C4-2B (cell line): Measurements from ENCODE around the gene NAGS.

Experiments used
- CTCF ChIP-seq: fragments of 450-650 bp; conservative IDR thresholded peaks from 2 replicates; pipeline ENCODE4 v1.5.1; 2017; ENCODE audit warnings: mild to moderate bottlenecking
- ZFX ChIP-seq: fragments of 450-650 bp; IDR thresholded peaks from 2 replicates; pipeline ENCODE4 v1.6.1; 2017

DNA sequence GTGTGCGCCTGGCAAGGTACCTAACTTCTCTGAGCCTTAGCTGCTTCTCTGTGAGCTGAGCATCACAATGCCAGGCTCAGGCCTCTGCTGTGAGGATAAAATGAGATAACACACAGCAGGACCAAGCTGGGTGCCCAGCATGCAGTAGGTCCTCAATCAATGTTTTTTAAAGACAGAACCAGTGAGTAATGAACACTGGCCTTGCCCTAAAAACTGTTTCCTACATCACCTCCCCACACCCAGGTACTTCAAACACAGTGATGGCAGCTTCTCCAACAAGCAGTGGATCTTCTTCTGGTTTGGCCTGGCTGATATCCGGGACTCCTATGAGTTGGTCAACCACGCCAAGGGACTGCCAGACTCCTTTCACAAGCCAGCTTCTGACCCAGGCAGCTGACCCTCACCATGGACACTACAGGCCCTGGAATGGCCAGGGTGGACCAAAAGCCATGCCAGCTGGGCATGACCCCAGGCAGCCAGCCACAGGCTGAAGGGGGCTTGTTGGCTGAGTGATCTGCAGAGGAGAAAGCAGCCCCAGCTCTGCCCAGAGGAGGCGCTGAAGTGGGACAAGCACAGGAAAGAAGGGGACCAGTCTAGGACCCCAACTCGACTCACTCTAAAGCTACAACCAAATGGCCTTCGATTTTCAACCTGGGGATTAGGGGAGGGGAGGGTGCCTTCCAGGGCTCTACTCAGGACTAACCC, 3.9 kb downstream of the NAGS start:
- no peak for TF ChIP-seq CTCF
- TF ChIP-seq ZFX: no peak
